Amniotic epithelial cell (primary cell): ENCODE data around the gene SATB1.

Source experiments
- DNase-seq: peaks from one replicate; pipeline ENCODE4 v3.0.0-alpha.2; 2010; ENCODE audit warnings: low read depth

SATB1 gene

DNA sequence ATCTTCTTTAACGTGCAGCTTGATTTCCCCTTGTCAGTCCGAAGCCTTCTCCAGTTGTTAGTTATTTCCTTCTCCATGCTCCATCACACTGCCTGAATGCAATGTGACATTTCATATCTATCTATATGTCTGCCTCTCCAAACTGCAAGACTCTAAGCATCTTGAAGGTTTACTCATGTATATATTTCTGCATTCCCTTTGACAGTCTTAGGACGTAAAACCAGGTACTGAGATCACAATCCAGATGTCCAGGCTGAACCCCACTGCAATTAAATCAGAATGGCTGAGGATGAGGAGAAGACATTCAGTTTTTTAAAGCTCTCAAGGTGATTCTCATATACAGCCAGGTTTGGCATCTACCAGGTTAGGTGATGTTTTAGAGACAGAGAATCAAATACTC is 6.1 kb upstream of the SATB1 start:
- no peak for DNase-seq

DNA sequence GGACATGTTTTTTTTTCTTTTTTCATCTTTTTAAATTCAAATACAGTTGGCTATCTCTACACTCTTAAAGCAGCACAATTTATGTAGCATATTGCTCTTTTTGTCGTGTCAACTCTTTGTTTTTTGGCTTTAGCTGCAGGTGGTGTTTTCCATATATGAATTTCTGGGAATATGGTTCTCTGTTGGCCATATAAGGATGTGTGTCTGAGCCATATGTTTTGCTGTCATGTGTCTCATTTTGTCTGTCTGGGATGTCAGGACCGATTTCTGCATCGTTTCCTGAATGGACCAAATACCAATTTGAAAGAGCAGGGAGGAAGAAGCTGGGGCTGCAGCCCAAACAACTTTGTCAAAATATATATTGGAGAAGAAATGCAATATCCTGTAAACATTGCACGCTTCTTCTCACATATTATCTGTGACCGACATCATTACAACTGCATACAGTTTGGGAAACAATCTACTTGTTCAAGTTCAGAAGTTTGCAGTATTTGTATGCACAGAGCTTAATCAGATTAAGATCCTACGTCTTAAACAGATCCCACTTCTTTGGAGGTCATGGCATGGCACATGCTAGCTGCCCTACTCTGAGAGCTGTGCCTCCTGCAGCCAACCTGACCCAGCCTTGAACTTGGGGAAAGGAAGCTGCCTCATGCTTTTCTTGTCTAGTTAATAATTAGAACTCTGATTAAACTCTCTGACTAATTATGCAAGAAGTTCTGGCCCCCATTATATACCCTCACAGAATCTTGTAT is 4.0 kb upstream of the SATB1 start:
- no peak for DNase-seq

DNA sequence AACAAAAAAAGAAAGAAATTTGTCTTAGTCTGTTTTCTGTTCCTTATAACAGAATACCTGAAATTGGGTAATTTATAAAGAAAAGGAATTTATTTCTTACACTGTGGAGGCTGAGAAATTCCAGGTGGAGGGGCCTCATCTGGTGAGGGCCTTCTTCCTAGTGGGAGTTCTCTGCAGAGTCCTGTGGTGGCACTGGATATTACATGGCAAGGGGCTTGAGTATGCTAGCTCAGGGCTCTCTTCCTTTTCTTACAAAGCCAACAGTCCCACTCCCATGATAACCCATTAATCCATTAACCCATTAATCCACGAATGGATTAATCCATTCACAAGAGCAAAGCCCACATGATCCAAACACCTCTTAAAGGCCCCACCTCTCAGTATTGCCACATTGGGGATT is 2.9 kb upstream of the SATB1 start:
- DNase-seq = no peak

DNA sequence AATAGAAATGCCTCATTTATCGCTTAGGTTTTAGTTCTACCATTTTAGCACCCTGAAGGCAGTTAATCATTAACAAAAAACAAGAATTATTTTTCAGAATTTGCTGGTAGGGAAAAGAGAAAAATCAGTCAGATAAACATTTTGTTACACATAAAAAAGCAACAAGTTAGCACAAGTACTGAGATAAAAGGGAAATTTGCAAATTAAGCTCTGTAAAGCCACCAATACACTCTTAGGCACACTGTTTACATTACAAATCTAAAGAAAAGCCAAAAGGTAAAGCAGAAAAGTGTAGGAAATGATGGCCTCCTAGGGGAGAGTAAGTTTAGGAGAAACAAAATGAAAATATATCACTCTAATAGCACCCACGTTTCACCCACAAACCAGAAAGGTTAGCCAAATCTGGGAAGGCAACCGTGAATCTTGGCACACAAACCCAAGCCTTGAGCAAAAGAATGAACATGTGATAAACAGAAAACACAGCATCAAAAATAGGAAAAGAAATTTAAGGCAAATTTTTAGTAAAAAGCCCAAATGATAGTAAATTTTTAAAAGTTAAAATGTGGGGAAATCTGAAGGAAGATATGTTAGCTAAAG is 1.6 kb upstream of the SATB1 start:
- no peak for DNase-seq

DNA sequence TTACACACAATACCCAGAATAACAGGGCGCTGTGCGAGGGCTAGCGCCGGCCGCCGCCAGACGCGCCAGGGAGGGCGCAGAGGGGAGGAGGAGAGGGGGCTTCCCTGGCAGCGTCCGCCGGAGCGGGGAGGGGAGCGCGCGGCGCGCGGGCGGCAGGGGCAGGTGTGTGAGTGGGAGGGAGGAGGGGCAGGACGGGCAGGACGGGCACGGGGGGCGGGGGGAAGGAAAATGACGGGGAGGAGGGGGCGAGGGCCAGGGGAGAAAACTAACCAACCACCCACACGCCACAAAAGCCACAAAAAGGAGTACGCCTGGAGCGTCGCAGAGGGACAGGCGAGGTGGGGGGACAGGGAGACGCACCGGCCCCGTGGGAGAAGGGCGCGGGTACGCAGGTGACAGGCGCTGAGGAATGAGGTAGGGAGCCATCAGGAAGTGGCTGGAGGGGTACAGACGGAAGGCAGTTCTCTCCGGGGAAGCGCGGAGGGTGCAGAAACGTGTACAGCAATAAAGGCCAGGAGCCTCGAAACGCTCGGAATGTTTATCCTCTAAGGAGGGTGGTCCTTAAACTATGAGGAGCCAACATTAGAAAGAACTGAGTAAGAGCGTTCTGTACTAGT is 610 bp upstream of the SATB1 start:
- no peak for DNase-seq

DNA sequence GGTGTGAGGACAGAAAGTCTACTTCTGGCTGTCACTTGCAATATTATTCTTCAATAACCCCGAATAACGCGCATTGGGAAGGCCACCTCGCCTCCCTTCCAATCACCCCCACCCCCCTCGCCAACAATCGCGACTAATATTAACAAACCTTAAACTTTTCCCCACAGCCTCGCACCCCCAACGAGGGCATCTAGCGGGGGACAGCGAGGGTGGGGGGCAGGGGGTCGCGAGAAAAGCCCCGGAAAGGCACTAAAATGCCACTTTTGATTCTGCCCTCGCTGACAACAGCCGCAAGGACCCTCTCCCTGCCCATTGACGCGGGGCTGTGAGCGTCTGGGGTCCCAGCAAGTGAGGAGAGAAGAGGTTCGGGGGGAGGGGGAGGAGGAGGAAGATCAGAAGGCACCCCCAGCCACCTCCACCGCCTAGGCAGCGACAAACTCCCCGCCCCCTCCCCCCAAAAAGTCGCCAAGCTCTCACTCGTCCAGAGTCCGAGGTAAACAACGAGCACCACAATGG is 868 bp downstream of the SATB1 start:
- DNase-seq = no peak

DNA sequence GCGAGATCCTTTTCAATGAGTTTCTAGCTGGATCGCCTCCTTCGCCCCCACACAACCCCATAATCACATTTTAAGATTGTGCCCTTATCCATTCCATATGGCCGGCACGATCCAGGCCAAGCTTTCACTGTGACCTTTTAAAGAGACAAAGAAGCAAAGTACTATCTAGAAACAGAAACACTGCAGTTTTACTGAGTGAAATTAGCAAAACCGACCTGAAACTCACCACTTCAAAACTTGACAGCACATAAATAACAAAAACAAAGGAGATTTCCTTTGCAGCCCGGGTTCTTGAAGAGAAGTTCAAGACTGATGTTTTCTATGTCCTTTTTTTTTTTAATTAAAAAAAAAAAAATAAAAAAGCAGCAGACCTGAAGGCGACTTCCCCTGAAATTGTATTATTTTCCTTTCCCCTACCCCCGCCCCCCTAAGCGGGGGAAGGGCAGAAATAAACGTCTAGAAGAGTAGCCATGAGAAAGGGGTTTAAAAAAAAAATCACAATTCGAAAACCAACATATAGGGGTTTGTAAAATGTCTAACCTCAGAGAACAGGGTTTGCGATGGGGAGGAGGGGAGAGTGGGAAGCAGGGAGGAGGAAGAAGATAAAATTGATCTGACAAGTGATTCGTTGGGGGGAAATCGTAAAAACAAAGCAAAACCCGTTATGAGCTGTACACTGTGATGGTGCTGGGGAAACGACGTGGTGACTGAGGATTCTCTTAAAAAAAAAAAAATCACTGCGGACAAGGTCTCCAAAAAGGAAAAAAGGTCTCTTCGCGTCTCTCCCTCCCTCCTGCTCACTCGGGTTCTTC is 1.5 kb downstream of the SATB1 start:
- peak; percentile 53 for DNase-seq

DNA sequence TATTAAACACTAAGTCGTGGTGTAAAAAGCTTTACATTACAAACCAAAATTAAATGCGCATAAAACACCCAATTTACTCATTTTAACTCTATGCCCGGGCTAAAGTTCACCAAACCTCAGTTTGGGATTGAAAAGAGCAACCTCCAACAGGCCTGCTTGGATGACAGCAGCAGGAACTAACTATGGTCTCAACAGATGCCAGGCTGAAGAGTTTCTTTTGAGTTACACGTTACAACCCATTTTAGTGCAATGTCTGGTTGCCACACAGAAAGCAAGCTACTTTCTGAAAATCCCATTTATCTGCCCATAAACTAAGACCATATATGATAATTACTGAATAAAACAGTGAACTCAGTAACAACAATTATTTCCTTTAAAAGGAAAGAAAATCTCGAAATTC is 2.2 kb downstream of the SATB1 start:
- DNase-seq = no peak

DNA sequence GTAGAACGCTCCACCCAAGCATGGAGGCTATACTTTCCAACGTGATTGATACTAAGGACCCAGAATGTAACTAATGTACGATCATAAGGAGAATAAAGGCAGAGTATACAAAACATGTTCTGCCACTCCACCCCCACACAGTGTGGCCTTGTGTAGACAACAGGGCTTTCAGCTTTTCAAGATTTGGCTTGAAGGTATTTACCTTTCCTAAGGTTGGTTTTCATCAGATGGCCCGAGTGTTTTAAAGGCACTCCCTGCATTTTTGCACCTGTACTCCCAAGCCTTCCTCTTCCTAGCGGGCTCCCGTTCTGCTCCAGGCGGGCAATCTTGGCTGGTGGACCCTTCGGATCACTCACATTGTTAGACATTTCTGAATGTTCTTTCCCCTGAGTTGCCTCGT is 4.6 kb downstream of the SATB1 start:
- DNase-seq = no peak

DNA sequence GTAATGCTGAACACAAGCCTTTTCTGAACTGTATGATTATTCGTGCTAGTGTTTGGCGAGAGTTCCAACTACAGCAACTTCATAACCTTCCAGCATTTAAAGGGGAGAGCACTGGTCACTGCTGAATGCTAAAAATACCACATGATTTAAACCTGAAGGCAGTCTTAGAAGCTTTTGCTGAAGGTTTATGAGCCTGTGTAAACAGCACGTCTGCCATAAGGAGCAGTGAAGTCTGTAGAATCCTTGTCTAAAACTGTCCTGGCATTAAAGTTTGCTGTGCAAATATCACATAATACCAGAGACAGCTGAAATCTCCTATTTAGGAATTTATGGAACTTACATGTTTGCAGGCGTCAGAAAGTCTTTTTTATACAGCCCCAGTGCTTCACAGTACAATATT is 5.9 kb downstream of the SATB1 start:
- no peak for DNase-seq

DNA sequence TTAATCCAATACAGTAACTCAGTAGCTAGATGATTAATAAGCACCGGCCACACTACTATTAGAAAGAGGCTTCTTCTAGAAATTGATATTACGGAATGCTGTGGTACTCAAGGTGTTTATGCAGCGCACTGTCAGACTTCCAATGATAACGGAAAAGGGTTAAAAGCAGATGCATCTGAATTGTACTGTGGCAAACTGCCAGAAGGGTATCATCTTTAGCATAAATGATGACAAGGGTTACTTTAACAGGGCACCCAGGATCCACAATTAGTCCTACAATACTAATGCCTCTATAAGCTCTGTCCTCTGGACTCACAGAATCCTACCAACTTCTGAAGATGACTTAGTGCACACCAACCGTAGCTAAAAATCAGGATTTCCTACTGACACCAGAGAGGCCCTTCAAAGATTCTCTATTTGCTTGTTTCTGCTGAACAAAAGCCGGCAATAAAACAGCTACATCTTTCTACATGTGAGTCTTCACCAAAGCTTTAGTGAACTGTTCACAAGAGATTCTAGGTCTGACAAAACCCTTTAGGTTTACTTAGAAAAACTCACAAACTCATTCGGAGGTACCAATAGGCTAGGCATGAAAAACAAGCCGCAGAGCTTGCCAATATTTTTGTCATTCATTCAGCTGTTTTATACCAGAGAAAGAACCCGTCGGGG is 7.1 kb downstream of the SATB1 start:
- no peak for DNase-seq

DNA sequence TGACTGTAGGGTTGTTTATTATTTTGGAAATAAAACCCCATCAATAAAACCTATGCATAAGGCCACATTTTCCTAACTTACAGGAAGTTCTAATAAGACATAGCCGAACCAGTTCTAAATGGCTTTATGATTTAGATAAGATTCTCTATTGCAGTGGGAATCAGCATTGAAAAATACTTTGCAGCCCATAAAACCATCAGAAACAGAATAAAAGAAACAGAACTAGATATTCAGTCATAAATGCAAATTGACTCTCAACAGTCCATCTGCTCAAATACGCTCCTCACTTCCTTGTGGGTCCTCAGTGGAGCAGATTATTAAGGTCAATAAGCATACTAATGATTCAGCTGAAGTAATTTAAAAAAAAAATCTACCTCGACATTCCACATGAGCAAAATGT is 8.8 kb downstream of the SATB1 start:
- DNase-seq = no peak

DNA sequence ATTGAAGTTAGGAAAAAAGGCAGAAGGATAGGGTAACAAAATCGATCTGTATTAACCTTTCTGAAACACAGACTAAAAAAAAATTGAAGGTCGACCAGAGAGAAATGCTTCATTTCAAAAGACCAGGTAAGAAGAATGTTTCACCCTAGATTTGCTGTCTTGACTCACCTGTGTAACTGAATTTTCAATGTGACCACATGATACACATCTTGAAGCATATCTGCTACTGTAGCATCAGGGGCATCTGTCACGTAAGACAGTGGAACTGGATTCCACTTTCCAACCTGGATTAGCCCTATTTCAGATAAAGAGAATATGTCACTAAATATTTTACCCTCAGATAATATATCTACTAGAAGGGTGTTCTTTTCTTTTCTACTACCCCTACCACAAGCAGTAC is 9.3 kb downstream of the SATB1 start:
- DNase-seq = no peak

DNA sequence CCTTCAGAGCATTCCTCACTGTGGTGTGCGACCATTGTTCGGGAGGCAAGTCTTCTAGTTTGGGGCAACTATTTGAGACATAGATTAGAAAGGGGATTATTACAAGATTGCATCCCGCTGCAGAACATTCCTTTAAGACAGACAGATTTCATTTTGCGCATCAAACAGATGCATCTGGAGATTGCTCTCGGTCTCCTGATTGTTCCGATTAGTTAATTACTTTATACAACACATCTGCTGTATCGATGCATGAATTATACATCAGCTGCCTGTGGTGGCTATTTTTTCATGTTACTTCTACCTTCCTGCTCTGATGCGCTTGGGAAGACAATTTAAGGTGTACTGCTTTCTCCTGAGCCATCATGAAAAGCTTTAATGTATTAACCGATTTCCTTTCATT is 10.0 kb downstream of the SATB1 start:
- DNase-seq = no peak

DNA sequence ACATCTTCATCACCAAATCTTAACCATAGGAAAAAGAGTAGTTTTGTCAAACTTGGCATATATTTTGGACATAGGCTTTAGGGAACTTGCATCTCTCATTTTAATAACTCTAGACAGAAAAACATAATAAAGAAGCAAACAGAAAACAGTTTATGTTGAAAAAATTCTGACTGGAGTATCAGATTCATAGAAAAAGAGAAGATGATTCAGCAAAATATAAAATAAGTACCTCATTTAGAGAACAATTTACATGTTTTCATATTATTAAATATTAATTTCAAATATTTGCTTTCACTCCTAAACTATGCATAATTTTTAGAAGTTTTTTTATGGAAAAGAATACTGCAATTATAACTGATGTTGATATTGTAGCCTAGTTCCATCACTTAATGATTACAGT is 12.5 kb downstream of the SATB1 start:
- no peak for DNase-seq

DNA sequence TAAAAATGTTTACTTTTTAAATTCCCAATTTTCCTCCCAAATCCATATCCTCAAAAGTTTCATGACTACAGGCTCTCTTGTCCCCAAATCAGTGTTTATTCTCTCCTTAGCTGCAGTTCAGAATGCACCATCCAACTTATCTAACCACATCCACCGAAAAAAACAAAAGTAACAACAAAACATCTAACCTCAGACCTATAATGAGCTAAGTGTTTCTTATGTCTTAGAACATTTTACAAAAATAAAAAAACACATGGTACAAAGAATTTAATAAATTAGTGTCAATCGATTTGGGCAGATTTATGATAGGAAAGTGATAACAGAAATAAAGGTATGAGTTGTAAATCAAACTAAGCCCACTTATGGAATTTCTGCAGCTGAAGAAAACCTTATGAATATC is 13.6 kb downstream of the SATB1 start:
- no peak for DNase-seq

DNA sequence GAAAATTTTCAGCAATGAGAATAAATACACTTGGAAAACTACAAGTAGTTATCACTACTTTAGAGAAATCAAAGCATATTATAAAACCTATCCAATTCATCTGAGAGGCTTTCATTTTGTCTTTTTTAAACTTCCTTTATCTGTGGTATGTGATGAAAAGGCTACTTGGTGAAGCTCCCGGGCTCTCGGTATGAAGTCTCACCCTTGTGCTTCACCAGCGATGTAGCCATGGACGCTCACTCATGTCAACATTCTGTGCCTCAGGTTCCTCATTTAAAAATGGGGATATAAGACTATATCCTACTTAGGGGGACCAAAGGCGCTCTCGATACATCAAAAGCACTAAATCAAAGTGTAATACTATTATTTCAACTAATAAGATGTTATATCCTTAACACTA is 14.9 kb downstream of the SATB1 start:
- DNase-seq = no peak

DNA sequence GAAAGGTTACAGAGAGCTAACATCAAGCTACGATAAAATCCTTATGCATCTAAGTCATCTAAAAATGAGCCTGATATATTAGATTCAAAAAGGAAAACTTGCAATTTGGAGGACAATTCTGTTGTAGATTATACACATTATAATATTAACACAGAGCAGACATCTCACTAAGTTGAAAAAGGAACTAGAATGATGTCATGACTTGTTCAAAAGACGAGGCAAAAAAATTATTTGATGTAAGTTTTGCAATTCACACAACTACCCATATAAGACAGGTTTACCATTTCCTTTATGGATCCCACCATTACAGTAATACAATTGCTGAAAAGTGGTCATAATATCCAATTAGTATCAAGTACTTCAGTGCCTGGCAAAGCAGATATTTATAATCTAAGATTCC is 15.9 kb downstream of the SATB1 start:
- DNase-seq = no peak

DNA sequence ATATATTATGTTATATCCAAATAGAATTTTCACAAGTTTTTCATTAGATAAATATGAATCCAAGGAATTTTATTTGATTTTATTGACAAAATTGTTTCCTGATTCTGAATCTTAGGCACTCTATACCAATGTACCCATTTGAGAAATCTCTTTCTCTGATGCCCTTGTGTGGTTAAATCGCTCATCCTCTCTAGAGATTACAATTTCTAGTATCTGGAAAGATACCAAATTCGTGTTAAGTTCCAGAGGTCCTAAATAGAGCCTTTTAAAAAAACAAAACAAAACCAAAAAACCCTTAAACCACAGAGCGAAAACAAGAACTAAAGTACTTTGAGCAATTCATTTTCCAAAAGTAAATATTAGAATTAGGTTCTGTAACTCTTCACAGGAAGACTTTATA is 20.0 kb downstream of the SATB1 start:
- no peak for DNase-seq

DNA sequence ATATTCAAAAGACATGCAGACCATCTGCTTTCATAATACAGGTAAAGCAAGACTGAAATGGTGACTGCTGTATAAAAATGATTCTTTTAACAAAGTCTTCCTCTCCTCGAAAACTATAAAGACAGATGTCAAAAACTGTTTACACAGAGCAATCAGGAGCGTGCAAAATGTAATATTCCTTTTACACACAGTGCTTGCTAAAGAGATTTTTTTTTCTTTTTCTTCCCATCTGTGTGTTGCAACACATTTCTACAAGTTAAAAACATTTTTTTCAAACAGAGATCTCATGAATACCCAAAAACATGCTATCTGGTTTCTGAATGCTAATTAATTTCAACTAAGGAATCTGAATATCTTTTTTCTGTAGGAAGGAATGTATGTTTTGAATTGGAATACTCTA is 22.1 kb downstream of the SATB1 start:
- no peak for DNase-seq

DNA sequence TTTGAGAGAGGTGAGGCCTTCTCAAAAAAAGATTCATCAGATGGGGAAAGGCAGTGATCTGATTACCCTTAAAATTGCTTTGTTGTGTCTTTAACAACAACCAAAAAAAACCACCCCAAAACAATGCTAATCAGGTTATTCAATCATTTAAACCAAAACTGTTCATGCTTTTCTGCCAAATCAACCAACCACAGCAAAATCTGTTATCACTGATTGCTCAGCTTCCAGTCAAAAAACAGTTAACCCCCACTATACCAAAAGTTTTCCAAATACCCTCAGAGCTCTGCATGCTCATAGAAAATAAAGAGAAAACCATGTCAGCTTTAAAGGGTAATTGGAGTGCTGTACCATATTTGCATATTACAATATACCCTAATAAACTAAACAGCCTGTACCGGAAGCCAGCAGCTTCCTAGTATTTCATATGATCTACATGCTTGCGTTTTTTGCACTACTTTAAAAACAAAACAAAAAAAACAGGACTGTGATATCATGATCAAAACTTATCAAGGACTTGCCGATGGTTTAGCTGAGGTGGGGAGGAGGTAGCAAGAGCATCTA is 22.8 kb downstream of the SATB1 start:
- no peak for DNase-seq
